Naive B cell (primary cell): ENCODE data around the gene NAV2. TPM values are rescaled to one million over a fixed set of nuclear protein-coding genes. Genes with fewer than 3 reads are reported as not detected.

Source experiments
- ATAC-seq, 2 donors: fragments of 150-1000 bp; cut with Tn5 transposase; 2 replicates each; pipeline ENCODE4 v1.10.0; 2021; ENCODE audit warnings: low read depth in 2 of 2, mild to moderate bottlenecking in 2 of 2, moderate library complexity in 2 of 2
- DNase-seq: peaks from one replicate; pipeline ENCODE4 v3.0.0; 2022
- H3K27ac Mint-ChIP-seq, 6 donors: one replicate each; pipeline ENCODE4 v1.8.0; 2020 to 2022; ENCODE audit warnings: mild to moderate bottlenecking in 6 of 6, mixed read lengths in 6 of 6, moderate library complexity in 5 of 6, inconsistent platforms in 2 of 6
- H3K27me3 Mint-ChIP-seq, 3 donors: one replicate each; pipeline ENCODE4 v1.8.0; 2021 to 2022; ENCODE audit warnings: mixed read lengths in 3 of 3, mild to moderate bottlenecking in 1 of 3
- H3K36me3 Mint-ChIP-seq, 2 donors: one replicate each; pipeline ENCODE4 v1.8.0; 2020 to 2022; ENCODE audit warnings: mixed read lengths in 2 of 2, inconsistent platforms in 1 of 2, mild to moderate bottlenecking in 1 of 2
- H3K4me1 Mint-ChIP-seq, 3 donors: one replicate each; pipeline ENCODE4 v1.8.0; 2020 to 2022; ENCODE audit warnings: mixed read lengths in 3 of 3, inconsistent platforms in 1 of 3, mild to moderate bottlenecking in 1 of 3, moderate library complexity in 1 of 3
- H3K4me3 Mint-ChIP-seq, 8 donors: one replicate each; pipeline ENCODE4 v1.8.0; 2020 to 2022; ENCODE audit warnings: mild to moderate bottlenecking in 8 of 8, mixed read lengths in 8 of 8, moderate library complexity in 8 of 8, inconsistent platforms in 2 of 8
- H3K9me3 Mint-ChIP-seq, 7 donors: one replicate each; pipeline ENCODE4 v1.8.0; 2020 to 2022; ENCODE audit warnings: mixed read lengths in 7 of 7, mild to moderate bottlenecking in 5 of 7, inconsistent platforms in 2 of 7, moderate library complexity in 1 of 7
- polyA plus RNA-seq, 6 donors: library from polyadenylated mRNA; unstranded; fragments of 300-500 nt; fragmentation: Illumina TruSeq; gene quantifications; one replicate each; pipeline ENCODE4 v1.2.3, GENCODE V29; 2021; ENCODE audit warnings: low read depth in 6 of 6

The NAV2 gene
- polyA plus RNA-seq, 6 donors from 2014 or later, result 0.90 to 3.2 (median 0.94) TPM; not detected in 3

DNA sequence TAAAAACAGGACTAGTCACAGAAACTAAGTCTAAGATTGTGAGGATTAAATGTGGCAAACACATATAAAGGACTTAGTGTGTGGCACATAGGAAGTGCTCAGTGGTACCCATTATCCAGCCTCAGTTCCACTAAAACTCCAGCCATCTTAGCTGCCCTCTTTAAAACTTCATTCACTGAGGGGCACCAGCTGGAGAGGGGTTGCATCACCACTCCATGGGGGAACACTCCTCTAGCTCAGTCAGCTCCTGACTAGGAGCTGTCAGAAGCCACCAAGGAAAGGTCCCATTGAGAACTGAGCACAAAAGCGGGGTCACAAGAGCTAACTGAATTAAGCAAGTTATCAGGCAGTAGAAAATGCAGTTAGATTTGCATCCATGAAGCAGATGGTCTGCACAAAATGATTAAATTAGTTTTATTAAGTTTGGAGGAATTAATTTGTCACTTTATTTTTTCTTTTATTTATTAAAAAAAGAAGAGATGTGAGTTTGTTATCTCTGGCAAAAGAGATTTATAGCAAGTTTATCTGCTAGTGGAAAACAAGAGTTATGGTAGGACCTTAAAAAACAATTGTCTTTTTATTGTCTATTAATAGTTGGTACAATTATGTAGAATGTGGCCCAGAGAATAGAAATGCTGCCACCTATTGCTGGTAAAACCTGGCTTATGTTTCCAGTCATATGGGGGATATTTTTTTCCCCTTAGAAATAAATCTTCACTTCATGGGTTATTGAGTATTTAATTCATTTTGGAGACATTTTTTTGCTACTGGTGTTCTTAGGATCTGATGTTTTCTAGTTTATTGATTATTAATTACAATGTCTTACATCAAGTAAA lies 95.7 kb downstream of the NAV2 start:
- H3K27ac Mint-ChIP-seq, result peak overlapping the region in 1 of 6 donors; percentile 48
- no peaks in the 10 kb centered on the region for H3K4me1 Mint-ChIP-seq
- no peaks in the 10 kb centered on the region for H3K36me3 Mint-ChIP-seq
- H3K4me3 Mint-ChIP-seq, result peak overlapping the region in 1 of 8 donors; percentile 69
- peaks cover 7 to 12% (median 10%) of the 10 kb centered on the region in 3 donors for H3K27me3 Mint-ChIP-seq
- DNase-seq (no peak), ATAC-seq (no peak)
- no peaks in the 10 kb centered on the region for H3K9me3 Mint-ChIP-seq

DNA sequence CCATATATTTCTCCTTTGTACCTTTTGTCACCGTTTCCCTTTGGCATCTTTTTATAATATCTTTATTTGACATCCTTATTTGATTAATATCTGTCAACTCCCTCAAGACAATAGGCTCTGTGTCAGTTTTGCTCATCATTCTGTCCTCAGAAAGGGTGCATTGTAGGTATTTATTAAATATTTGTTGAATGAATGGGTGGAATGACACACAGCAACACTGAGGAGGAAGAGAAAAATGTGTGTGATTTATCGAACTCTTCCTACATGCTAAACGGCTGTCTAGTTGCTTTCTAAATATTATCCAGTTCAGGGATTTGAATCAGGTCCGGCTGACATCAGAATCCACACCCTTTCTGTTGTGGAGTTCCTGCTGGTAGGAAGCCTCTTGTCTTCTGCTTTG lies 98.2 kb downstream of the NAV2 start:
- no peaks in the 10 kb centered on the region for H3K9me3 Mint-ChIP-seq
- no peaks in the 10 kb centered on the region for H3K4me1 Mint-ChIP-seq
- H3K4me3 Mint-ChIP-seq, result no peak overlapping the region
- H3K27ac Mint-ChIP-seq, result no peak overlapping the region
- no peaks in the 10 kb centered on the region for H3K36me3 Mint-ChIP-seq
- ATAC-seq (no peak), DNase-seq (no peak)
- H3K27me3 Mint-ChIP-seq, result peaks cover 7 to 12% (median 12%) of the 10 kb centered on the region in 3 donors

DNA sequence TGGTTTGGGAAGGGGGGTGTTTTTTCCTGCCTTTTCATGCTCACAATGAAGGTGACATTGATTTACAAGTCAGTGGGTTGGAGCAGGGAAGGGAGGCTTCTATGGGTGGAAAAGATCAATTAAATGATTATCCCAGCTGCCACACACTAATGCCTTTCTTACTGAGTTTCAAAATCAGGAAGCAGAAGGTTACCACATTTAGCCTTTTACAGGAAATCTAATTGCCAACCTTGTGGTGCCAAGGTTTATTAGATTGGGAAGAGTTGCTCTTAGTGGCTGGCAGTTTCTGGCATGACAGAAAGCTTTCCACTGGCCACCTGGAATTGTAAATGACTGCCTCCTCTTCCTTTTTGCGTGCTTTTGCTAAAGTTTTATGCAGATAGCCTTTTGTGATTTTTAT lies 98.7 kb downstream of the NAV2 start:
- no peaks in the 10 kb centered on the region for H3K36me3 Mint-ChIP-seq
- no peak overlapping the region for H3K4me3 Mint-ChIP-seq
- DNase-seq (no peak), ATAC-seq (no peak)
- H3K27ac Mint-ChIP-seq, result no peak overlapping the region
- no peaks in the 10 kb centered on the region for H3K9me3 Mint-ChIP-seq
- peaks cover 7 to 16% (median 12%) of the 10 kb centered on the region in 3 donors for H3K27me3 Mint-ChIP-seq
- no peaks in the 10 kb centered on the region for H3K4me1 Mint-ChIP-seq

DNA sequence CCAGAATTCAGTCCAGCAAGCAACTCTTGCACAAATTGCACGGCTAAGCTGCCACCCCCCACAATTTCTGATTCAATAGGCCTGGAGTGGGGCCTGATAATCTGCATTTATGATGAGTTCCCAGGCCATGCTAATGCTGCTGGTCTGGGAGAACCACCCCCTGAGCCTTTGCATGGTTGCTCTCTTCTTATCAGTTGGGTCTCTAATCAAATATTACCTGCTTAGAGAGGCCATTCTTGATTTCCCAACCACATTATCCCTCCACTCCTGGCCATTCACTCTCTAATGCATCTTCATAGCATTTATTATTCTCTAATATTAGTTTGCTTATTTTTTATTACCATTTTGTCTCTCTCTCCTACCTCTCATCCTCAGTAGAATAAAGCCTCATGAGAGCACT lies 99.5 kb downstream of the NAV2 start:
- Mint-ChIP-seq H3K27ac (no peak overlapping the region), H3K9me3 (no peaks in the 10 kb centered on the region), H3K27me3 (peaks cover 7 to 17% (median 12%) of the 10 kb centered on the region in 3 donors), H3K36me3 (no peaks in the 10 kb centered on the region), H3K4me1 (no peaks in the 10 kb centered on the region), H3K4me3 (no peak overlapping the region)
- DNase-seq (no peak), ATAC-seq (no peak)

DNA sequence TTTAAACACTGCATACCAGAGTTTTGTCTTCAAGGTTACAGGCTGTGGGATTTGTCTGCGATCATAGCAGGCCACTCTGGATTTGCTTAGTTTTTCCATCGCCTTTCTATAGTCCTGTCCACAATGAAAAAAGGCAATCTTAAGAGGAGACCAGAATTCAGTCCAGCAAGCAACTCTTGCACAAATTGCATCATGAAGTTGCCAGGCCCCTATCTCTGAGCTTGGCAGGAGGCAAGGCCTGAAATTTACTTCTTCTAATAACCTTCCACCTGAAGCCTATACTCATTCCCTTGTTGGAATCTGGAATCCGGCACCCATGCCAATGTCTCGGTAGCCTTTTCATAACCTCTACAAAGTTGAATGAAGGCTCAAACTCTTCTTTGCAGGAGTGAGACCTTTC lies 100.1 kb downstream of the NAV2 start:
- H3K27ac Mint-ChIP-seq, result no peak overlapping the region
- no peak for ATAC-seq
- no peaks in the 10 kb centered on the region for H3K9me3 Mint-ChIP-seq
- H3K4me1 Mint-ChIP-seq, result peaks cover 0 to under 1% (median under 1%) of the 10 kb centered on the region in 3 donors
- no peak for DNase-seq
- peaks cover 7 to 17% (median 8%) of the 10 kb centered on the region in 3 donors for H3K27me3 Mint-ChIP-seq
- no peaks in the 10 kb centered on the region for H3K36me3 Mint-ChIP-seq
- no peak overlapping the region for H3K4me3 Mint-ChIP-seq

DNA sequence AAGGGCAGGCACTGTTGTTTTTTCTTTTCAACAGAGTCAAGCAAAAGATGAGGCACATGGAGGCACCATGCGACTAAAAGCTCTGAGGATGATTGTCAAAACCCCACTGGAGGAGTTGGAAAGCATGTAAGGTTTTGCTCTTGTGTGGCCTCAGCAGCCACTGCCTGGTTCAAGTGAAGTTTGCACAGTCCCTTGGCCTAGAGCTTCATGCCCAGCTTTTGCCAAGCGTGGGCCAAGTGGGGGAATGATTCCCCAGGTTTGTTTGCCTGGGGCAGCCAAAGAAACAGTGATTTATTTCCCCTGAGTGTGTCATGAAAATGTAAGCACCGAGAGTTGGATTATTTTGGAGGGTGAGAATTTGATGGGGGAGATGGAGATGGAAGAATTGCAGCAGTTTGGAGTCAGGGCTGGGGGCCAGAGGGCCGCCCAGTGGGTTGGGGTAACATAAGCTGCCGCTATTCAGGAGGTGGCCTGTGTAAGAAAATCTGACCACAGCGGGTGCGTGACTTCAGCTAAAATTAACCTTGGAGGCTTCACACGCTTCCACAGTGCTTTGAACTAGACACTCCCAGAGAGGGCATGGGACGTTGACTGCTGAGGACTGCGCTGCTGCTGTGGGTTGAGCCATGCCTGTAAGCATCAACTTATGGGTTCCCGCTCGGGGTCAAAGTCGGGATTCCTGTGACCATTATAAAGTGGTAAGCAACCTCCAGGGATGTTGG lies 100.7 kb downstream of the NAV2 start:
- no peak for ATAC-seq
- H3K27ac Mint-ChIP-seq, result peak overlapping the region in 2 of 6 donors; percentile 59 to 63
- H3K9me3 Mint-ChIP-seq, result no peaks in the 10 kb centered on the region
- H3K27me3 Mint-ChIP-seq, result peaks cover 5 to 17% (median 7%) of the 10 kb centered on the region in 3 donors
- H3K36me3 Mint-ChIP-seq, result no peaks in the 10 kb centered on the region
- no peak for DNase-seq
- peaks cover 0 to 5% (median 3%) of the 10 kb centered on the region in 3 donors for H3K4me1 Mint-ChIP-seq
- H3K4me3 Mint-ChIP-seq, result no peak overlapping the region

DNA sequence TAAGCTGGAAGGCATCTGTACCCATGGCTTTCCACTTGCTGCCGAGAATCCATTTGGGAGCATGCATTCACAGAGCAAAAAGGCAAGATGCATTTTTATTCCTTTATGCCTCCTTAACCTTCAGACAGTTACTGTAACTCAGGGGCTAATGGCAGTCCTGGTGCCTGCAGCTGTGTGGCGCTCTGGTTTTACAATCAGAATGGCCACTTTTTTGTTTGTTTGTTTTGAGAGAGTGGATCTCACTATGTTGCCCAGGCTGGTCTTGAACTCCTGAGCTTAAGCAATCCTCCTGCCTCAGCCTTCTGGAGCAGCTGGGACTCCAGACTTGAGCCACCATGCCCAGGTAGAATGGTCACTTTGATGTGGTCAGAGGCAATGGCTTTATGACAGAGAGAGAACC lies 101.8 kb downstream of the NAV2 start:
- DNase-seq (no peak), ATAC-seq (no peak)
- H3K27ac Mint-ChIP-seq, result no peak overlapping the region
- H3K4me3 Mint-ChIP-seq, result no peak overlapping the region
- H3K36me3 Mint-ChIP-seq, result no peaks in the 10 kb centered on the region
- H3K27me3 Mint-ChIP-seq, result peaks cover 11 to 24% (median 14%) of the 10 kb centered on the region in 3 donors
- H3K9me3 Mint-ChIP-seq, result no peaks in the 10 kb centered on the region
- peaks cover 0 to 5% (median 3%) of the 10 kb centered on the region in 3 donors for H3K4me1 Mint-ChIP-seq

DNA sequence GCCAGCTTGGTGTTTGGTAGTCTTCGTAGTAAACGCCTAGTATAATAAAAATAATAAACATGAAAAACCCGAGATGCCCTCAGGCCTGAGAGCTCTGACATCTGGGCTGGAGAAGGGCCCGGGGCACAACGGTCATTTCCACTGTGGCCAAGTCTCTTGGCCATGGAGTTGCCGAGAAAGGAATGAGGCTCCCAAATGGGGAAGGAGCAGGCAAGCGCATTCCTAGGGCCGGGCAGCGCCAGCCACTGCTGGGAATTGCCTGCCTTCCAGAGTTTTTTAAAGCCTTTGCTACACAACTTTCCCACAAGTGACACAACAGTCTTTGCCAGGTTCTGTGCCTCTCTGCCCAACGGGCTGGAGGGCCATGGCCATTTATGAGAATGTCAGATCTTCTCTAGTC lies 103.4 kb downstream of the NAV2 start:
- no peak for DNase-seq
- H3K27ac Mint-ChIP-seq, result no peak overlapping the region
- no peaks in the 10 kb centered on the region for H3K9me3 Mint-ChIP-seq
- H3K4me3 Mint-ChIP-seq, result no peak overlapping the region
- peaks cover 0 to 5% (median 3%) of the 10 kb centered on the region in 3 donors for H3K4me1 Mint-ChIP-seq
- H3K27me3 Mint-ChIP-seq, result peaks cover 5 to 28% (median 18%) of the 10 kb centered on the region in 3 donors
- ATAC-seq, result no peak
- no peaks in the 10 kb centered on the region for H3K36me3 Mint-ChIP-seq

DNA sequence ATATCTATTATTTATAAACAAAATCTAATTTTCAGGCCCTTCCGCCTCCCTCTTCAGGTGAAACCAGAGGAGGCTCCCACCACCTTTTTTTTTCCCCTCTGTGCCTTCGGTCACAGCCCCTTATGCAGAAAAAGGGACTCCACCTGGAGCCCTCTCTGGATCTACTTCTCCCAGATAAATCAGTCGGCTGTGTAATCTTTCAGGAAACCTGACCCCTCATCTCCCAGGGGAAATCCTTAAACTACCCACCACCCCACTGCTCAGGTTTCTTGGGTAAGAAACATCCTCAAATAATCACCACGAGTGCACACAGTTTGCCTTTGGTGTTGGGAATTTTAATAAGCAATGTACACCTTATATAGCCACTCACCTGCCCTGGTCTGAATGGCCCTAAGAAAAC lies 104.2 kb downstream of the NAV2 start:
- no peaks in the 10 kb centered on the region for H3K9me3 Mint-ChIP-seq
- H3K4me3 Mint-ChIP-seq, result peak overlapping the region in 1 of 8 donors; percentile 9
- ATAC-seq (no peak), DNase-seq (no peak)
- peaks cover 5 to 28% (median 18%) of the 10 kb centered on the region in 3 donors for H3K27me3 Mint-ChIP-seq
- H3K4me1 Mint-ChIP-seq, result peaks cover 0 to 5% (median 3%) of the 10 kb centered on the region in 3 donors
- H3K36me3 Mint-ChIP-seq, result no peaks in the 10 kb centered on the region
- H3K27ac Mint-ChIP-seq, result peak overlapping the region in 1 of 6 donors; percentile 73

DNA sequence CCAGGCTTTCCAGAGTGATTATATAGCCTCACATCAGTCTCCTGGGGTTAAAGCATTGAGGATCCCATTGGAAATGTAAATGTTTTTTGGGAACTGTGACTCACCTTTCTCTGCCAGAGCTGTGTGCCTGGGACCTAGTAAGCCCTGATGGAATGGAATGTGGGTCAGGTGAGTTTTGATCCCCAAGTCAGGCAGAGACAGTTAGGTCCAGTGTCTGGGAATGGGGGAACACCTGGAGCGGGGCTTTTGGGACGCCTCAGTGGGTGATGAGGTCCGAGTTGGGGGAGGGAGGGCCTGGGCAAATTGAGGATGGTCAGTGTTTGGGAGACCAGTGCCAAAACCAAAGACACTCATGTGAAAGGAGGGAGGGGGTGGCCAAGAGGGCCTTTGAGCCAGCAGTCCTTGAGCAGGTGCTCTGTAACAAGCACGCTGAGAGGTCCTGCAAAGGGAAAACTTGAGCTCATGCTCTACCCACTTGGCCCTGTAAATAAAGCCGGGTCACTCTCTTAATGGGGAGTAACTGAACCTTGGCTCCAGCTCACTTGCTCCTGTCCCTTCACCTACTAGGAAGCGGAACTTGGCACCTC lies 104.7 kb downstream of the NAV2 start:
- Mint-ChIP-seq H3K27me3 (peaks cover 8 to 28% (median 18%) of the 10 kb centered on the region in 3 donors), H3K4me1 (peaks cover 0 to 5% (median 3%) of the 10 kb centered on the region in 3 donors), H3K9me3 (no peaks in the 10 kb centered on the region), H3K4me3 (peak overlapping the region in 1 of 8 donors; percentile 53), H3K36me3 (no peaks in the 10 kb centered on the region), H3K27ac (no peak overlapping the region)
- ATAC-seq (no peak), DNase-seq (no peak)

DNA sequence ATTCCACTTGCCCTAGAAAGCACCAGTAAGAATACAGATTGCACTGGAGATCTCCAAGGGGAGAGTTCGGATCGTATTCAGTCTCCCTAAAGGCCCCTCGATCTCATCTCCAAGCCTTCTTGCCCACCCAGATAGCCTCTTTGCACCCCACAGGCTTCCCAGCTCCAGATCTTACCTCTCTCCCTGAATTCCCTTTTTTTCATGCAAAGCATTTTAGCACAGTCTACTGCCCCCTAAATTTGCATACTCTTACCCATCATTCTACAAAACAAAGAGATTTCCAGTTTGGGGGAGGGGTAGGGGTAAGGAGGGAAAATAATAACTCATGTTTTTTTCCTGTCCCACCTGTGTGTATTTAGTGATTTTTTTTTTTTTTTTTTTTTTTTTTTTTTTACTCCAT lies 105.2 kb downstream of the NAV2 start:
- no peak for DNase-seq
- peak overlapping the region in 1 of 8 donors; percentile 6 for H3K4me3 Mint-ChIP-seq
- H3K27me3 Mint-ChIP-seq, result peaks cover 9 to 28% (median 18%) of the 10 kb centered on the region in 3 donors
- H3K27ac Mint-ChIP-seq, result no peak overlapping the region
- H3K4me1 Mint-ChIP-seq, result peaks cover 0 to 5% (median 3%) of the 10 kb centered on the region in 3 donors
- H3K36me3 Mint-ChIP-seq, result no peaks in the 10 kb centered on the region
- ATAC-seq, result no peak
- H3K9me3 Mint-ChIP-seq, result no peaks in the 10 kb centered on the region

DNA sequence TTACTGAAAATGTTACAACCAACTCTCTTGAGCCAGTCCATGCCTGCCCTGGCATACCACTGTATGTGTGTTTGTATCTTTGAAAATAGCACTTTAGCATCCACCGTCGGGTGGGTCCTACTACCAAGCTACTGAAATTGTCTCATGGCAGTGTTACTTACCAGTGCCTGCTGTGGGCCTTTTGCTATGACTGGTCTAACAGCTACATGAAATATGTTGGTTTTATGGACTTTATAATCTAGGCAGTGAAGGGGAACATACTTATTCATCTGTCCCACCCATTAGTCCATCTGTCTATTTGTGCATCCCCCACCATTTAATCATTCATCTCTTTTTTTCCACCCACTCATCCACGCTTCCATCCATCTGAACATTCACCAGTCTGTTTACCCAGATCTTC lies 106.0 kb downstream of the NAV2 start:
- H3K36me3 Mint-ChIP-seq, result no peaks in the 10 kb centered on the region
- no peak for ATAC-seq
- H3K27ac Mint-ChIP-seq, result no peak overlapping the region

DNA sequence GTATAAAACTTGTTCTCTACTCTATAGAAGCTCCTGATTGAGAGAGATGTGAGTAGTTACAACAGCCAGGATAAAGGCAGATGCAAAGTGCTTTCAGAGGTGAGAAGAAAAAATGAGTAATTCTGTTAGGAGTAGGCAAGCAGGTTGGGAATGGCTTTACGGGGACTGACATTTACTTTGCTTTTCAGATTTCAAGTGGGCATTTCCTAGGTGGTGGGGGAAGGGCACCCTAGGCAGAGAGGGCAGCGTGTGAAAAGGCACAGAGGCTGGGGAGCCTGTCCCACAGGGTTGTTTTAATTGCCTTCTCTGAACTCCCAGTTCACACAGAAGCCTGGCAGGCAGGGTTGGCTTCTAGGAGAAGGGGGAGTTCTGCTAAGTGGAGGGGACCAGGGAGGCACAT lies 106.5 kb downstream of the NAV2 start:
- no peak overlapping the region for H3K27ac Mint-ChIP-seq

More for the DNA sequence above, 106.0 kb downstream of the NAV2 start:
- peaks cover 9 to 24% (median 14%) of the 10 kb centered on the region in 3 donors for H3K27me3 Mint-ChIP-seq
- H3K9me3 Mint-ChIP-seq, result no peaks in the 10 kb centered on the region
- H3K4me3 Mint-ChIP-seq, result no peak overlapping the region
- peaks cover 0 to 5% (median 3%) of the 10 kb centered on the region in 3 donors for H3K4me1 Mint-ChIP-seq
- DNase-seq, result no peak

More for the DNA sequence above, 106.5 kb downstream of the NAV2 start:
- no peak overlapping the region for H3K4me3 Mint-ChIP-seq
- H3K36me3 Mint-ChIP-seq, result no peaks in the 10 kb centered on the region
- peaks cover 9 to 22% (median 14%) of the 10 kb centered on the region in 3 donors for H3K27me3 Mint-ChIP-seq
- no peaks in the 10 kb centered on the region for H3K9me3 Mint-ChIP-seq
- H3K4me1 Mint-ChIP-seq, result peaks cover 0 to 5% (median 3%) of the 10 kb centered on the region in 3 donors
- ATAC-seq (no peak), DNase-seq (no peak)
